NT2/D1 (cell line): Measurements from ENCODE around the gene PPIH.

ENCODE experiments used
- SUZ12 ChIP-seq: IDR thresholded peaks from 2 replicates; pipeline ENCODE4 v1.6.1; 2011; ENCODE audit not compliant: insufficient read length, insufficient read depth; ENCODE audit errors: extremely low read depth
- YY1 ChIP-seq: IDR thresholded peaks from 2 replicates; pipeline ENCODE4 v1.6.1; 2011; ENCODE audit not compliant: insufficient read length, insufficient read depth

DNA sequence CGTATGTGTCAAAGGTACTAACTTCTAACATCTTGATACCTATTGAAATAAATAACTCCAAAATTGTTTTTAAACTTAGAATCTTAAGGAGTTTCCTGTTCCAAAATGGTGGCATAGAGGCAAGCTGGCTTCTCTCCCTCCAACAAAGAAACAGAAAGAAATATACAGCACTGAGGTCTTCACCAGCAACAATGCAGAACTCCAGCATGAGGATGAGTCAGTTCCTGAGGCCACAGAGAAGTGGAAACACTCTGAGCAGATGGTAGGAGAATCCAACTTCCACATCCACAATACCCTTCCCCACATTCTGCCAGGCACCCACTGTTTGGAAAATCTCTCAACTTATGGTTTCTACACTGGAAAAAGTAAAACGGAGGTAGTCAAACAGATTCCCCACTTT is 12.2 kb upstream of the PPIH start:
- TF ChIP-seq SUZ12 (no peak), YY1 (no peak)
